HG03354 (cell line): ENCODE data around the gene FGF12.
A peak's percentile ranks its signal among the peaks of the same experiment; 100 is the strongest.

Experiments
- ATAC-seq: cut with Tn5 transposase; IDR thresholded peaks from one replicate; pipeline ENCODE4 v1.9.1; 2021; ENCODE audit warnings: mild to moderate bottlenecking; ENCODE audit not compliant: unreplicated experiment, poor library complexity, severe bottlenecking

The FGF12 gene

DNA sequence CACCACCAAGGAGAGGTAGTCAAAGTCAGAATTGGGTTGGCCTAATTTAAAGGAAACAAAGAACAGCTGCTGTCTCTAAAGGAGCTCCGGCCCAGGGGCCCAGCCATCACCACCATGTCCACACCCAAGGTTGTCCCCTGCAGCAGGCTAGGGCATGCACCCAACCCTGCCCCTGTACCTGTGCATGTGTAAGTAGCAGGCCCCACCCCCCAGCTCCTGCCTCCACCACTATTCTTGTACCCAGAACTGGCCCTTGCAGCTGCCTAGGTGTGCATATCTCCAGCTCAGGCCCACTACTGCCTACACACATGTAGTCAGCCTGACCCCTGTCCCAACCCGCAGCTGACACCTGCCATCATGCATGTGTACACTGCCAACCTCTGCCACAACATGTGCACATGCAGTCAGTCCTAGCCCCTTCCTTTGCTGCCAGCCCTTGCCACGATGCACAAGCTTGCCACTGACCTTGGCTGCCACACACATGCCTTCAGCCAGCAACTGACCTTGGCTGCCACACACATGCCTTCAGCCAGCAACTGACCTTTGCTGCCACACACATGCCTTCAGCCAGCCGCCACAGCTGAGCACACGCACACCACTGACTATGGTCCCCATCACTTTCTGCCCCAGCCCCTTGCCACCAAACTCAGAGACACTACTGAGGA lies 39.7 kb downstream of the FGF12 start:
- ATAC-seq, result no peak

DNA sequence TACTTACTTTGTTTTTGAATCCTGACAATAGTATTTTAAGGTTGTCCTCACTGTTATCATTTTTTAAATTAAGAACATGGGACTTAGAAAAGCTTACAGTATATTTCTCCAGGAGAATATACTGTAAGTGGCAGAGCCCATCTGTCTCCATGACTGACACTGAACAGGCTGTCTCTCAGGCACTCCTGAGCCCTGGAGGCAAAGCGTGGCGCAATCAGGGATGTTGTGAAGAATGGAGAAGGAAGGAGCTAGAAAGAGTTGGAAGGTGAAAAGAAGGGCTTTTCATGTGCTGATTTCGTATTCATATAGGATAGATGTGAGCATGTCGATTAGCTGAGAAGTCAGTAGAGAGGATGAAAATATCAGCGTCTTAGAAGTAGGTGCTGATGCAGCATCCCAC lies 41.5 kb downstream of the FGF12 start:
- ATAC-seq, result no peak

GRCh38 chr3:192684151-192684550 lies 43.2 kb downstream of the FGF12 start:
- ATAC-seq, result no peak

DNA sequence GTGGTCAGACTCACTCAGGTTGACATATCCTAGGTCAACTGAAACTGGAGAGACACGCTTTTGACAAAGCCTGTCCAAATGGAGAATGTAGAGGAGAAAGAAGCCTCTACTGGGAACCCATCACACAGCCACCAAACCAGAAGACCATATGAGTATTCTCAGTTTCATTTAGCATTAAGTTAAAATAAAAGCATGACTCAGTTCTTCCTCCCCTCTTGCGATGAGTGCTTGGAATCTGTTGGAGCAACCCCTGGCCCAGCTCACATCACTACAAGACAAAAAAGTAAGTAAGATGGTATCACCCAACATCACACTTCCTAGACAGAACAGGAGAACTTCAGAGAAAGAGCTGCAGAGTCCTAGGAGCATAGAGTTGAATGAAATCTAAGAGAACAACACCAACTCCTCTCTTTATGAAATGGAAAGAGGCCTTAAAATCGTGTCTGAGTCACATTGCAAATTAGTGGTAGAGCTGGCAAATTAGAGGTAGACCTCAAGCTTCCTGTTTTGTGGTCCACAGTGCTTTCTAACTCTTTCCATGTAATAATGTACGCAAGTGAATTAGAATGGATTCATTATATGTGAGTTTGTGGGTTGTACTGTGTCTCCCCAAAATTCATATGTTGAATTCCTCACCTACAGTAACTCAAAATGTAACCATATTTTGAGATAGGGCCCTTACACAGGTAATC lies 51.2 kb downstream of the FGF12 start:
- peak; percentile 77 for ATAC-seq

DNA sequence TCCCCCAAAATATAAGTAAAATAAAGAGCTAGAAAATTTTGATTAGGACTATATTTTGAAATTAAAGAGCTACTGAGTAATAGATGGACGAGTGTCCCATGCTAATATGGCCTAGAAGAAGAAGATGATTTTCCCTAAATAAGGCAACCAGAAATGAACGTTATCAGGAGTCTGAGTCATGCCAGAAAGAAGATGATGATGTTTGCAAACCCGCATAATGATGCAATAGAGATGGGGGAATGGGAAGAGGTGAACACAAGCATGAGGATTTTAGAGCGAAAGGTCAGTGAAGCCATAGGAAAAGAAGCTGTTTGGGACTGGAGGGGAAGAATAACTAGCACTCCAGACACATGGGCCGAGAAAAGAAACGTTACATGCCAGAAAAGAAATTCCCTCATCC lies 71.7 kb downstream of the FGF12 start:
- no peak for ATAC-seq

DNA sequence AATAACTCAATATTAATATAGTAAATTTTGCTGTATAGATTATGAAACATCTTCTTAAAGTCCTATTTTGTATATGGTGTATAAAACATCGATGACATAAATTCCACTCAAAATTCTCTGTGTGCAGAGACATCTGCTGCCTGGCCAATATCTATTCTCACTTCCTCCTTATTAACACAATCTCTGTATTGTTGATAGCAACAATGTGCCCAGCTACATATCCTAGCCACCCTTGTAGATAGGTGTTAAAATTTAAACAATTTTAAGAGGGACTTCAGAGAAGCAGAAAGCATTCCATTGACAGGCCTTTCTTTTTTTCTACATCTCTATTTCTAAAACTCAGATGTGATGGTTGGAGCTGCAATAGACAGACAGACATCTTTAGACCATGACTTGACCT lies 72.3 kb downstream of the FGF12 start:
- no peak for ATAC-seq

GRCh38 chr3:192653862-192654261 lies 73.5 kb downstream of the FGF12 start:
- ATAC-seq, result no peak

DNA sequence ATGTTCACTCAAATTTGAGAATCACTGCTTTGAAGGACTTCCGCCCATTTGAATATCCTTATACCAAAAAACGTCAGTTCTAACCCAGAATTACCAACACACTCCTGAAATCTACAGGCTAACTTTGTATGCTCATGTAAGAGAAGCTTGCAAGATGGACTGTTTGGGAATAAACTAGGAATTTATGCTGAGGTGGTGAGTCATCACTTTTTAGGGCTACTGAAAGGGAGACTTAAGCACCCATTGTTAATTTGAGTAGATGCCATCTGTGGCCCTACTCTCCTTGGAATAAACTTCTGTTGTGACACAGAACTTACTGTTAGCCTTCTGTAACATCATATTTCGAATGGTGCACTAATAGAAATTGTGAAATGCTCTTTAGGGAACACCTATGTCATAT lies 74.6 kb downstream of the FGF12 start:
- no peak for ATAC-seq

DNA sequence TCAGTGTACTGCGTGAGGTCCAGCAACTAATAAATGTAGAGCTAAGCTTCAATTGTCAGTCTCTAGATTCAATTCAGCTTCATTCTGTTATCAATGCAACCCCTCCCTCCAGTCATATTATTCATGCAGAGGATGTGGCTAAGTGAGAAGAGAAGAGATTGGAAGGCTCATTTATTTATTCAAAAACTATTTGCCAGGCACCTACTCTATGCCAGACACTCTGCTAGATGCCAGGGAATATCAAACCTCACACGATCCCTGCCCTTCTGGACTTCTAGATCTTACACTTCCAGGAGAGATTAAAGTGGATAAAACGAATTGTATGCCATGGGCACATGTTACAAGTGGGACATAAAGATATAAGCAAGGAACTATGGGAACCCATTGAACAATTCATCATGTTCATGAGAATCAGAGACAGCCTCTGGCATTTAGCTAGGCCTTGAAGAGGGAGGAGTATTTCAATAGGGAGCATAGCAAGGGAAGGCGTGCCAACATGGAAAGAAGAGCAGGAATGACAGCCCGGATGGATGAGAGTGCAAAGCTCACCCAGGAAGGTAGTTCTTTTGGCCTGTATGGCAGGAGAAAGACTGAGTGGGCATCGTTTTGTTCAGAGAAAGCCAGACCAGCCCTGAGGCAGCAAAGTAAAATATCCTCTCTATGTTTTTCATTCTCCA lies 75.4 kb downstream of the FGF12 start:
- ATAC-seq, result no peak

DNA sequence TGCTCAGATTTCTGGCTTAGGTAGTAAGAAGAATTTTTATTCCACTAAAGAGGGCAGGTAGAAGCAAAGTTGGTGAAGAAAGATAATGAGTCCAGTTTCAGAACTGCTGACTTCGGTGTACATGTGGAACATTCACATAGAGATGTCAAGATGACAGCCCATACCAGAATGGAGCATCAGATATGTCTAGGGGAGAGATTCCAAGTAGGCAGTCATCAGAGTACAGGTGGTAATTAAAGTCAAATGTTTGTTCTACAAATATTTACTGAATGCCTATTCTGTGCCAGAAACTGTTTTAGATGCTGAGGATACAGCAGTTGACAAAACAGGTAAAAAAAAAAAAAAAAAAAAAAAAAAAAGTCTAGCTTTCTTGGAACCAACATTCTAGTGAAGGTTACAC lies 81.9 kb downstream of the FGF12 start:
- ATAC-seq, result no peak

GRCh38 chr3:192642651-192643050 lies 84.7 kb downstream of the FGF12 start:
- no peak for ATAC-seq

GRCh38 chr3:192641919-192642318 lies 85.4 kb downstream of the FGF12 start:
- ATAC-seq, result no peak

DNA sequence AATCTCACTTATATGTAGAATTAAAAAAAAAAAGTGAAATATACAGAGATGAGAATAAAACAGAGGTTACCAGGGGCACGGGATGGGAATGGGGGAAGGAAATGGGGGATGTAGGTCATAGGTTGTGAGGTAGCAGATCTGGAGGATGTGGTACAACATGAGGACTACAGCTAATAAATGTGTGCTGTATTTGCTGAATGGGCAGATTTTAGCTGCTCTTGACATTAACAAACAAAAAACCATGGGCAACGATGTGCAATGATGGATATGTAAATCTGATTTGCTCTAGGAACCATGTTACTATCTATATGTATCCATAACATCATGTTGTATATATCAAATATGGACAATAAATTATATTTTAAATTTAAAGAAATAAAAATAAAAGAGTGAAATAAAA lies 87.4 kb downstream of the FGF12 start:
- ATAC-seq, result no peak

GRCh38 chr3:192637803-192638202 lies 89.5 kb downstream of the FGF12 start:
- no peak for ATAC-seq

- ATAC-seq, result no peak
Observed at GRCh38 chr3:192636517-192637444, 90.6 kb downstream of the FGF12 start.

DNA sequence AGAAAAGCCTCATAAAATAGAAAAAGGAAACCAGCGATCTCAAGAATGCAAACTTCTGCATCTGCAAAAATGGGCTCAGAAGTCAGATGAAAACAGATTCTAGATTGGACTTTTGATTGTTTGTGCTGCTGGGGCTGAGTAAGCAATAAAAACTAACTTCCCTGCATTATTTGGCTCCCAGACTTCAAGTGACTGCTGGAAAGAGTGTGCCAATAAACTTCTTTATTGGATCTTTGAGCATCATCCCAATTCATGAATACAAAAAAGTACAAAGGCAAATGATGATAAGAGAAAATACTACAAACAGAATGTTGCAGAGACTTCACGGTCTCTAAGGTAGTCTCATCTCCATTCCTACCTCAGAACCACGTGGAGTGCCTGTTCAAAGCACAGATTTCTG lies 97.9 kb downstream of the FGF12 start:
- no peak for ATAC-seq

GRCh38 chr3:192621909-192622308 lies 105.4 kb downstream of the FGF12 start:
- no peak for ATAC-seq

- no peak for ATAC-seq
Observed at GRCh38 chr3:192620275-192620674, 107.1 kb downstream of the FGF12 start.

- no peak for ATAC-seq
Observed at GRCh38 chr3:192611411-192611810, 115.9 kb downstream of the FGF12 start.
